Gastrocnemius medialis (tissue), 4 donors: ENCODE measurements around the gene RARRES2. TPM values are rescaled to one million over a fixed set of nuclear protein-coding genes. Genes with fewer than 3 reads are reported as not detected.

Experiments used
- ATAC-seq, 2 donors: fragments of 150-250 bp; one replicate each; pipeline ENCODE4 v1.9.1; 2016
- DNase-seq, 2 donors: peaks; one replicate each; pipeline ENCODE4 v3.0.0-alpha.2; 2019
- H3K27ac ChIP-seq, 4 donors: fragments of 200-600 bp; sonication (generic); 1 replicate in 1 of 4; 2 replicates in 3 of 4; pipeline ENCODE4 v1.5.1; 2016 to 2018; ENCODE audit warnings: mild to moderate bottlenecking in 2 of 4, moderate library complexity in 1 of 4
- H3K27me3 ChIP-seq, 3 donors: fragments of 200-600 bp; sonication (generic) in 2 of 3; 1 replicate in 1 of 3; 2 replicates in 2 of 3; pipeline versions ENCODE4 v1.5.1 to v1.6.0; 2016 to 2019; ENCODE audit warnings: mild to moderate bottlenecking in 1 of 3, moderate library complexity in 1 of 3
- H3K36me3 ChIP-seq, 2 donors: fragments of 200-600 bp; sonication (generic) in 1 of 2; one replicate each; pipeline ENCODE4 v1.5.1; 2017 to 2018
- H3K4me1 ChIP-seq, 2 donors: fragments of 200-600 bp; sonication (generic) in 1 of 2; one replicate each; pipeline ENCODE4 v1.5.1; 2016 to 2017; ENCODE audit warnings: mild to moderate bottlenecking in 2 of 2
- H3K4me3 ChIP-seq, 4 donors: fragments of 200-600 bp; sonication (generic) in 3 of 4; 1 replicate in 1 of 4; 2 replicates in 3 of 4; pipeline ENCODE4 v1.5.1; 2016 to 2019; ENCODE audit warnings: mild to moderate bottlenecking in 2 of 4
- H3K9me3 ChIP-seq, 3 donors: fragments of 200-600 bp; sonication (generic) in 2 of 3; 1 replicate in 1 of 3; 2 replicates in 2 of 3; pipeline ENCODE4 v1.5.1; 2016 to 2019
- POLR2A ChIP-seq, 2 donors: fragments of 450-650 bp; IDR thresholded peaks; one replicate each; pipeline ENCODE4 v1.6.1; 2017; ENCODE audit warnings: antibody characterized with exemption in 2 of 2, mild to moderate bottlenecking in 2 of 2, moderate library complexity in 2 of 2
- in situ Hi-C, 4 donors: fragments of 200-750 bp; cut with MboI; loops; one replicate each; pipeline versions ENCODE4 v1.15.0 to v1.8.0; 2017; ENCODE audit warnings: low sequenced_read_pairs in 4 of 4
- intact Hi-C: fragments of 100-400 bp; cut with DNase I; formaldehyde crosslinking; loops from one replicate; pipeline ENCODE4 v1.15.1; 2023; ENCODE audit warnings: low total_unique reads
- total RNA-seq, 4 donors: library from RNA; depleted of rRNA; stranded (reverse); fragments of >200 nt; gene quantifications; one replicate each; pipeline versions ENCODE4 v1.1.0 to v1.2.3, GENCODE V29; 2016
- TF ChIP-seq, protein P1 (sequence below), 5 experiments: fragments of 450-650 bp in 3 of 5; fragments of 200-600 bp in 2 of 5; sonication (generic) in 2 of 5; IDR thresholded peaks in 4 of 5; conservative IDR thresholded peaks in 1 of 5; 1 replicate in 4 of 5; 2 replicates in 1 of 5; pipeline ENCODE4 v1.5.1; 2016 to 2019; ENCODE audit warnings: antibody characterized with exemption in 5 of 5, mild to moderate bottlenecking in 3 of 5, moderate library complexity in 3 of 5

The RARRES2 gene
- total RNA-seq, 4 donors from 2014 or later, result 4.7 to 14.3 (median 6.5) TPM

DNA sequence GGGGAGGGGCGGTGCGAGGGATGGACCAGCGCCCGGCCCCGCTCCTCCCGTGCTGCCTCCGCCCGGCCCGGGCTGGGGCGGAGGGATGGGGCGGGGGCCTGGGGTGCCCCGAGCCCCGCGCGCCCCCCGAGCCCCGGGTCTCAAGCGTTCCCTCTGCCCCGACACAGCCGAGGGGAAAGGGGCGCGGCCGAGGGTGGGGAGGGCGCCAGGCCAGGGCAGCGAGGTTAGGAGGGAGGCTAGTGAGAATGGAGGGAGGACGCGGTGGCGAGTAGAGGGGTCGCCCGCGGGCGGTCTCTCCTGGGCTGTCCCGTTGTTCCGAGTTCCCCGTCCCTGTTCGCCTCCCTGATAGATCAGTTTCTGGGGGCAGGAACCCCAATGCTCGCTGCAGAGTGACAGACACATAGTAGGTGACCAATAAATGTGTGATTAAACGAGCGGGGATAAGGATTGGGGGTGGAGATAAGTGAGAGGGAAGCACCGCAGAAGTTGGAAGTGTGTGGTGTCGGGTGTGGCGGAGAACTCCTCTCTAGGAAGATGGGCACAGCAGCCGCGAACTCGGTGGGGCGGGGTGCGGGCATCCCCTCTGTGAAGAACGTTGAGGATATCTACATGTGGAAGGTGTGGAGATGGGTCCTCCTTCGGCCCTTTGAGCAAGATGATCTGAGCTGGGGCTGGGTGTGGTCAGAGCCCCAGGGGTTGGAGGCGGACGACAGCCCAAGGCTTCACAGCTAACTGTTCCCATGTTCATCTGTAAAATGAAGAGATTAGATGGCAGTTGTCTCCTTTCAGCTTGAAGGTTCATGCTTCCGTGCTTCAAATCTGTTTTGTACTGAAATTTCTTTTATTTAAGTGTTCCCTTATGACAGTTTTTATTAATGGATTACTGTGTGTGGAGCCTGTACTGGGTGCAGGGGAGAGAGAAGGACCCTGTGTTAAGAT, 38.3 kb upstream of the RARRES2 start:
- peaks cover 17 to 18% of the 10 kb centered on the region in 2 donors for H3K4me1 ChIP-seq
- intact Hi-C loops, result loop anchor here (1.0 to 5.0 kb wide), 2 partner anchors 26 to 507 kb away; partner anchors contain the start of gene ATP6V0E2
- TF ChIP-seq, protein P1, sequence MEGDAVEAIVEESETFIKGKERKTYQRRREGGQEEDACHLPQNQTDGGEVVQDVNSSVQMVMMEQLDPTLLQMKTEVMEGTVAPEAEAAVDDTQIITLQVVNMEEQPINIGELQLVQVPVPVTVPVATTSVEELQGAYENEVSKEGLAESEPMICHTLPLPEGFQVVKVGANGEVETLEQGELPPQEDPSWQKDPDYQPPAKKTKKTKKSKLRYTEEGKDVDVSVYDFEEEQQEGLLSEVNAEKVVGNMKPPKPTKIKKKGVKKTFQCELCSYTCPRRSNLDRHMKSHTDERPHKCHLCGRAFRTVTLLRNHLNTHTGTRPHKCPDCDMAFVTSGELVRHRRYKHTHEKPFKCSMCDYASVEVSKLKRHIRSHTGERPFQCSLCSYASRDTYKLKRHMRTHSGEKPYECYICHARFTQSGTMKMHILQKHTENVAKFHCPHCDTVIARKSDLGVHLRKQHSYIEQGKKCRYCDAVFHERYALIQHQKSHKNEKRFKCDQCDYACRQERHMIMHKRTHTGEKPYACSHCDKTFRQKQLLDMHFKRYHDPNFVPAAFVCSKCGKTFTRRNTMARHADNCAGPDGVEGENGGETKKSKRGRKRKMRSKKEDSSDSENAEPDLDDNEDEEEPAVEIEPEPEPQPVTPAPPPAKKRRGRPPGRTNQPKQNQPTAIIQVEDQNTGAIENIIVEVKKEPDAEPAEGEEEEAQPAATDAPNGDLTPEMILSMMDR (IDR thresholded peaks at IDR 0.05 in 4 of 5, conservative IDR thresholded peaks at IDR 0.05 in 1 of 5), result no peak
- TF ChIP-seq POLR2A (IDR thresholded peaks at IDR 0.05), result no peak

DNA sequence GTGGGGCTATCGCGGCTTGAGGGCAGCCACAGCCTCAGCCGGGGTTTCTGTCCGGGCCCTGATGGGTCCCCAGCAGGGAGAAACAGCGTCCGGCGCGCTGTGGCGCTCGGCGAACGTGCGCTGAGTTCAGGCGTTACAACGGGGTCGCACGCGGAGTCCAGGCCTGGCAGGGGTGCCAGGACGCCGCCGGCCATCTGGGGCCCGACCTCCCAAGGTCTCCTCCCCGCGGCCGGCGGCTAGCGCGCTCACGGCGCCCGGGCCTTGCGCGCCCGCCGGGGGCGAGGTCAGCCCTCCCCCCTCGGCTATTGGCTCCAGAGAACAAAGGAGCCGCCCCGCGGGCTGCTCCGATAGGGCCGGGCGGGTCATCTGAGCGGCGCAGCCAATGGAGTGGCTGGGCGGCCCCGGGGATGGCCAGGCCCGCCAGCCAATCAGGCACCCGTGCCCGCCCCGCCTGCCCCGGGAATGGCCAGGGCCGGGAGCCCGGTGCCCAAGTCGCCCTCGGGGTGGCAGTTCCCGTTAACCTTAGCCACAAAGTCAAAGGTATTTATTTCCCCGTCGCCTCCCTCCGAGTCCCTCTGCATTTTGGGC, 37.5 kb upstream of the RARRES2 start, which contains the start of gene ZNF775:
Gene ZNF775, plus strand, starts transcription at position 478 of the 588 bp plus-strand sequence. CDS start 9,141 bp downstream, outside the sequence.
- peak within 1 kb of the TSS; percentile 93 to 99 (median 96) for H3K27ac ChIP-seq
- no peaks in the 10 kb centered on the region for H3K9me3 ChIP-seq
- DNase-seq (peak; percentile 97 to 98), ATAC-seq (peak; percentile 82 to 83)
- H3K27me3 ChIP-seq, result no peaks in the 10 kb centered on the region
- intact Hi-C loops, result loop anchor here (1.0 to 5.0 kb wide), 2 partner anchors 26 to 507 kb away; partner anchors contain the start of gene ATP6V0E2
- in situ Hi-C loops, result no loop called here
- H3K36me3 ChIP-seq, result peaks cover 0 to 7% of the 10 kb centered on the region in 2 donors
- H3K4me3 ChIP-seq, result peak within 1 kb of the TSS; percentile 73 to 98 (median 80)
- TF ChIP-seq, protein P1 (IDR thresholded peaks at IDR 0.05 in 4 of 5, conservative IDR thresholded peaks at IDR 0.05 in 1 of 5), result peak in 1 of 5 experiments; percentile 8
- peak; percentile 91 to 96 for TF ChIP-seq POLR2A (IDR thresholded peaks at IDR 0.05)
- peaks cover 16 to 17% of the 10 kb centered on the region in 2 donors for H3K4me1 ChIP-seq

More for the DNA sequence above, 38.3 kb upstream of the RARRES2 start:
- H3K36me3 ChIP-seq, result no peaks in the 10 kb centered on the region
- DNase-seq (no peak), ATAC-seq (peak; percentile 29 to 32)
- H3K27ac ChIP-seq, result peak overlapping the region; percentile 91 to 99 (median 95)
- H3K27me3 ChIP-seq, result no peaks in the 10 kb centered on the region
- in situ Hi-C loops, result no loop called here
- peak overlapping the region; percentile 73 to 98 (median 76) for H3K4me3 ChIP-seq
- no peaks in the 10 kb centered on the region for H3K9me3 ChIP-seq

DNA sequence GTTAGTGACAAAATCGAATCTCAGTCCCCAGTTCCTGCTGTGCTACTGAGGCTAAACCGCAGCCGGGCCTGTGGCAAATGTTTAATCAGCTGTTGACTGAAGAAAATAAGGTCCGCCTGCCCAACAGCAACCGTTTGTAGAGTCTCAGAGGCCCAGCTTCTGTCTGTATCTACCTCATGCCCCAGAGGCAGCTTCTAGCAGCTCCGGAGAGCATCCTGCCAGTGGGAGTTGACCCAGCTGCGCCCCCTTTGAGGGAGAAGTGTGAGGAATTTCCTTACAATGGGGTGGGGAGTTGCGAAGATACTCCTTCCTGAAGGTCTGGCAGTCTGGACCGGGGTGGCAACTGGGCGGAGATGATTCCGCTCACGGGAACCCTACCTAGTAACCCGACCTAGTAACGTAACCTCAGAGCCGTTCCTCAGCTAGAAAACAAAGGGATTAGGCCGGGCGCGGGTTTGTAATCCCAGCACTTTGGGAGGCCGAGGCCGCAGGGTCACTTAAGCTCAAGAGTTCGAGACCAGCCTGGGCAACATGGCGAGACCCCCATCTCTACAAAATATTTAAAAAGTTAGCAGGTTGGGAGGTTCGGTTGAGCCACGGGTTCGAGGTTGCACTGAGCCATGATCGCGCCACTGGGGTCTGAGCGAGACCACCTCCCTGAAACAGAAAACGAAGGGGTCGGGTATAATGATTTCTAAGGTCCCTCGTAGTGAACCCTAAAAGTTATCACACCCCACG, 36.9 kb upstream of the RARRES2 start:
- DNase-seq (peak; percentile 69 to 76), ATAC-seq (peak; percentile 55 to 73)
- intact Hi-C loops, result loop anchor here (5.0 kb wide), 1 partner anchor 506 kb away; the partner anchor contains the start of gene ATP6V0E2
- peak overlapping the region; percentile 73 to 98 (median 80) for H3K4me3 ChIP-seq
- in situ Hi-C loops, result no loop called here
- H3K27me3 ChIP-seq, result no peaks in the 10 kb centered on the region
- H3K4me1 ChIP-seq, result peaks cover 23% of the 10 kb centered on the region in 2 donors
- peak overlapping the region; percentile 93 to 99 (median 96) for H3K27ac ChIP-seq
- peaks cover 0 to 13% of the 10 kb centered on the region in 2 donors for H3K36me3 ChIP-seq
- TF ChIP-seq, protein P1 (IDR thresholded peaks at IDR 0.05 in 4 of 5, conservative IDR thresholded peaks at IDR 0.05 in 1 of 5), result no peak
- no peak for TF ChIP-seq POLR2A (IDR thresholded peaks at IDR 0.05)
- H3K9me3 ChIP-seq, result no peaks in the 10 kb centered on the region

DNA sequence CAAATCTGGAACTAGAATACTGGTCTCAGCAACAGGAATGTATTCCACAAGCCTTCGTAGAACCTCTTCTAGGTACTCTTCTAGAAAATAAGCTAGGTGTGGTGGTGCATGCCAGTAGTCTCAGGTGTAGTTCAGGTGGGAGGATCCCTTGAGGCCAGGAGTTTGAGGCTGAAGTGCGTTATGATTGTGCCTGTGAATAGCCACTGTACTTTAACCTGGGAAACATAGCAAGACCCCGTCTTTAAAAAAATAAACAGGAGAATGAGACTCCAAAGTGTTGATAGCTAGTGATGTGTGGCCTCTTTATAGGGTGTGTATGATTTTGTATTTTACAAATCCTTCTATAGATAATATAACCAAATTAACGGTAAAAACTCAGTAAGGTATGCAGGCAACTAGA, 36.2 kb upstream of the RARRES2 start:
- in situ Hi-C loops (no loop called here), intact Hi-C loops (loop anchor here (1.0 to 5.0 kb wide), 2 partner anchors 8 to 505 kb away; partner anchors contain the start of gene ATP6V0E2)
- H3K27ac ChIP-seq, result peak overlapping the region; percentile 93 to 99 (median 96)
- H3K9me3 ChIP-seq, result no peaks in the 10 kb centered on the region
- ATAC-seq (no peak), DNase-seq (no peak)
- no peaks in the 10 kb centered on the region for H3K27me3 ChIP-seq
- peaks cover 0 to 19% of the 10 kb centered on the region in 2 donors for H3K36me3 ChIP-seq
- no peak overlapping the region for H3K4me3 ChIP-seq
- TF ChIP-seq, protein P1 (IDR thresholded peaks at IDR 0.05 in 4 of 5, conservative IDR thresholded peaks at IDR 0.05 in 1 of 5), result no peak
- TF ChIP-seq POLR2A (IDR thresholded peaks at IDR 0.05), result no peak
- H3K4me1 ChIP-seq, result peaks cover 23 to 29% of the 10 kb centered on the region in 2 donors
